ENCODE data around the gene LOXL1.
A peak's percentile ranks its signal among the peaks of the same experiment; 100 is the strongest.

LOXL1 gene

DNA sequence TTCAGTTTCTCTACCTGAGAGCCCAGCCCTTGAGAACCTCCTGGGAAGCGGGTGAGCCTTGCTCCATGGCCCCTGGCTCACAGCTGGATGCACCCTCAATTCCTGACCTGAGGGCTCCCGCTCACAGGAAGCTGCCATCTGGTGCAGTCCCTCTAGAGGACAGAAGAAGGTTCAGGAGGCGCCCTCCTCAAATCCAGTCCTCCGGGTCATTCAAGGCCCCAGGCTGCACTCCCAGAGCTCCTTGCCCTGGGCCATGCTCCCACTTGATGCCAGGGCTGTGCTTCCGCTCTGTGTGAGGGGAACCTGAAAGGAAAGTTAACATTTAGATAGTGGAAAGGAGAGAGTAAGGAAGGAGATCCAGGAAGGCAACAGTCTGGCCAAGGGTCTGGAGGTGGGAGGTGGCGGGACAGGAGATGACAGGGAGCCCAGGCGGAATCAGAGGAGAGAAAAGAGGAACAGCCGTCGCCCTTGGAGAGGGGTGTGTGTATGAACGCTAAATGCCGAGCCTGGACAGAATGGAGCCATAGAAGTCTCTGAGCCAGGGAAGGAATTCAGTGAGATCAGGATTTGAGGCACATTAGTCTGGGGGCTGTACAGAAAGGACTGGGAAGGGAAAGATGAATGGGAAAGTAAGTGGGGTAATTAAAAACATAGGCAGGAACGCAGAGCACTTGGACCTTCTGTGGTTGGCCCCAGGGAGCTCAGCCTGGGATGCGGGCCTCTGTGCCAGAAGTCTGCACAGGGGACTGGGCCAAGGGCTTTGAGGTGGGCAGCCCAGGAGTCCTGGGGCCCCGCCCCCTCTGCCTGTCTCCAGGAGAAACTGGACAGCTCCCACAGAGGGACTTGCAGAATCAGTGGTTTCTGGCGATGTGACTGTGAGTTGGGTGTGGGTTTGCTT lies 26.8 kb upstream of the LOXL1 start:
- DNase-seq (ENCODE audit: low spot score), result no peak

DNA sequence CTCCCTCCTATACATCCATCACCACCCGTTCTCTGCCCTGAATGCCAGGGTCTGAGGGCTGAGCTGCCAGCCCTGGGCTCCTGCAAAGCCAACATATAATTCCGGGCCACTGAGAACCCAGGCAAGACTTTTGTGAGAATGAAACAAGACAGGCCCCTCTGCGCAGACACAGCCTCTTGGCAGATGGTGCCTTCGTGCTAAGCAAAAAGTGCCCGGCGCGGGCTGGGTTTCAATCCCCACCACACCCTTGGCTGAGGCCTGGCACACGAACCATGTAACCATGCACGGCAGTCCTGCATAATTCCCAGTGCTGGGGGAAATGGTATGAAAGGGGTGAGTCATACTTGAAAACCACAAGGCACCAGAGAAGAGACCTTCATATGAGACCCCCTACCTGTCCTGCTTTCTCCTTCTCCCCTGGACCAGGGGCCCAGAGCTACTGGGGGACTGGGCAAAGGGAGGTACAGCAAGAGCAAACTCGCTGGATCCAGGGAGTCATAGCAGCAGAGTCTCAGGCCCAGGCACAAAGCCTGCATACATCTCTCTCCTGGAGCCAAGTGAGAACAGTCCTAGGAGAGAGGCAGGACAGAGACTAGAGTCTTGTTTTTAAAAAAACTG lies 26.1 kb upstream of the LOXL1 start:
- DNase-seq (ENCODE audit: low spot score), result no peak

DNA sequence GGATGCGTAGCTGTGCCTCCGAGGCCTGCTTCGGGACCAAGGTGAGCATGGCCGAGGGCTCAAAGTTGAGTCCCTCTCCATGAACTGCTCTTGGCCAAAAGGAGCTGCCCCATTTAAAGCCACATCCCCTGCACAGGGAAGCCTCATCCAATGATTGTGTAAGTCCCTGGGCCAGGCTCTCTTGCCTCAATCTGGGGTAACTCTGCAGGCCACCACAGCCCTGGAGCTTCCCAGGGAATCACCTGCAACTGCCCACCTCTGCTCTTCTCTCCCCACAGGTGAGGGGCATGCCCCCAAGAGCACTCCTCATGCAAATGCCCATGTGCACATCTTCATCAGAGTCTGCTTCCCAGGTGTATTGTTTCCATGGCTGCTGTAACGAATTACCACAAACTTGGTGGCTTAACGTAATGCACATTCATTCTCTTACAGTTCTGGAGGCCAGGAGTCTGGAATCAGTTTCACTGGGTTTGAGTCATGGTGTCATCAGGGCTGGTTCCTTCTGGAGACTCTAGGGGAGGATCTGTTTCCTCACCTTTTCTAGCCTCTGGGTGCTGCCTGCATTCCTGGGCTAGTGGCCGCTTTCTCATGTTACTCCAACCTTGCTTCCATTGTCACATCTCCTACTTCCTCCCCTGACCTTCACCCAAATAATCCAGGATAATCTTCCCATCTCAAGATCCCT lies 25.0 kb upstream of the LOXL1 start:
- DNase-seq (ENCODE audit: low spot score), result no peak

DNA sequence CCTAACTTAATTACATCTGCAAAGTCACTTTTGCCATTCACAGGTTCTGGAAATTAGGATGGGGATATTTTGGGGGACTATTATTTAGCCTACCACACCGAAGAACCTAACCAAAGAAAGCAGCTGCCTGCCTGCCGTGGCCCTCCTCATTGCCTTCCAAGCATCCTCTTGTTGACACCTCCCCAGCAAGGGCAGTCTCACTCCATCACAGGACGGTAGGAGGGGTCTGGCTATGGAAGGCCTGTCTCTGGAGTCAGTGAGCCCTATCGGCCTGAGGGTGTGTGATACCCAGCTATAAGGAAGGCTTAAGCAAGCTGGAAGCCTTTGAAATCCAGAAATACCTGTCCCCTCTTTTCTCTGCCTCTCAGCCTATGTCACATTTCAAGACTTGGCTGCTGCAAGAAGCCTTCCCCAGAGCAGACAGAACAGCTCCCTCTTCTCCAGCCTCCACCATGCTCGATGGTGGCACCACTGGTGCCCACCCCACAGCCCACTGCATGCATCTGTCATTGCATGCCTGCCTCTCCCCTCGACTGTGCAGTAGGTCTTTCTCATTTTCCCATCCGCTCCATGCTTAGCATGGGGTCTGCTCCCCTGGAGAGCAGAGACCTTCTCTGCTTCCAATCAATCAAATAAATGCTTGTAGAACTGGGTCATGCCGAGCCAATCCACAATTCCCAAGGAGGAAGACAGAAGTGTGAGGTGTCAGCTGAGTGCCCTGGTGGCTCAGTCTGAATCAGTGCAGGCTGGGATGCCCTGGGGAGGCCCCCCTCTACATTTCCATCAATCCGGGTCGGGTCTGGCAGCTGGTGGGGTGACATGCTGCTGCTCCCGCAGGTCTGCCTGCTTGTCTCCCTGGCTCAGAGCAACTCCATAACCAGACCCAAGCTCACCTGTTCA lies 23.9 kb upstream of the LOXL1 start:
- DNase-seq (ENCODE audit: low spot score), result no peak

DNA sequence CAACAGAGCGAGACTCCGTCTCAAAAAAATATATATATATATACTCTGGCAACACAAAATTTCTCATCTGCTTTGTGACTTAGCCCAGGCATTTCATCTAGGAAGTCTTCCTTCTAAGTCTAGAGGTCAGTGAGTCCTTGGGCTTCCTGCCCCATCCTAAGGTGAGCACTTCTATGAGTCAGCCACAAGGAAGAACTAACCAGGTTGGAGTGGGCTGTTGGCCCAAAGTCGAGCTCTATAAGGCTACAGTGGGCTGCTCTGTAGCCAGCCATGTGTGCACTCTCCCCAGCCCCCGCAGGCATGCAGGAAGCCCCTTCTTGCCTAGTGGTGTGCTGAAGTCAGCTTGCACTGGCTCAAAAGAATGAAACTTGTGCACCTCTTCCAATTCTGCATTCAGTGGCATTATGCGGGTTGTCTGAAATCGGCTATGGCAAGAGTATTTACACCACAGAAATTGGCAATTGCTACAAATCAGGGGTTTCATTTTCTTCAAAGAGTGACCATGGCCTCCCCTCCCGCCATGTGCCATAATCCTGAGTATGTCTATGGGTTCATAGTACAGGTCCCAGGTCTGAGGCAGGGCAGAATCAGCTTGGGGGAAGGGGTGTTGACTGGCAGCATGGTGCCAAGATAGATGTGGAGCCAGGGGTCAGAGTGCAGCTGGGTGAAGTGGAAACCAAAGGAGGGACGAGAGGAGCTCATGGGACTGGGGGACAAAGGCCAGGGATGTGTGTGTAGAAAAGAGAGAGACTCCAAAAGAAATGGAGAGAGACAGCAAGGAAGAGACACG lies 22.0 kb upstream of the LOXL1 start:
- DNase-seq (ENCODE audit: low spot score), result no peak

DNA sequence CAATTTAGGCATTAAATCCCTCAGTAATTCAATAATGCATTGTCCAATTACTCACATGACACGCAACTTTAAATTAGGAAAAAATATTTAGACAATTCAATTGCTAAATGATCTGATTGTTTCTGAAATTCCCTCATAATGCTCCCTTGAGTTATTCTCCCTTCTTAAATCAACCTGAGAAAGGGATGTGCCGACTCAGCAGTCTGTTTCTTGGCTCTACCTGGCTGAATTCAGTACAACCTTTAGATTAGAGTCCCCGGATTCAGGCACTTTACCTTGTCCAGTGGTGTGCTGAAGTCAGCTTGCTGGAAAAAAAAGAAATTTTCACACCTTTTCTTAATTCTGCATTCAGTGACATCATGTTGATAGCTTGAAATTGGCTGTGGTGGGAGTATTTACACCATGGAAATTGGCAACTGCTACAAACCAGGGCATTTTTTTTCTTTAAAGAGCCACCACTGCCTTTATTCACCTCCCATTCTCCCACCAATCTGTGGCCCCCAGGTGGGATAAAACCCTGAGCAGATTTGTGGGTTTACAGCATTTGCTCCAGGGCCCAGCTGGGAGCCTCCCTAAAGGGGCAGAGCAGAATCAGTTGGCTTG lies 20.9 kb upstream of the LOXL1 start:
- DNase-seq (ENCODE audit: low spot score), result no peak

DNA sequence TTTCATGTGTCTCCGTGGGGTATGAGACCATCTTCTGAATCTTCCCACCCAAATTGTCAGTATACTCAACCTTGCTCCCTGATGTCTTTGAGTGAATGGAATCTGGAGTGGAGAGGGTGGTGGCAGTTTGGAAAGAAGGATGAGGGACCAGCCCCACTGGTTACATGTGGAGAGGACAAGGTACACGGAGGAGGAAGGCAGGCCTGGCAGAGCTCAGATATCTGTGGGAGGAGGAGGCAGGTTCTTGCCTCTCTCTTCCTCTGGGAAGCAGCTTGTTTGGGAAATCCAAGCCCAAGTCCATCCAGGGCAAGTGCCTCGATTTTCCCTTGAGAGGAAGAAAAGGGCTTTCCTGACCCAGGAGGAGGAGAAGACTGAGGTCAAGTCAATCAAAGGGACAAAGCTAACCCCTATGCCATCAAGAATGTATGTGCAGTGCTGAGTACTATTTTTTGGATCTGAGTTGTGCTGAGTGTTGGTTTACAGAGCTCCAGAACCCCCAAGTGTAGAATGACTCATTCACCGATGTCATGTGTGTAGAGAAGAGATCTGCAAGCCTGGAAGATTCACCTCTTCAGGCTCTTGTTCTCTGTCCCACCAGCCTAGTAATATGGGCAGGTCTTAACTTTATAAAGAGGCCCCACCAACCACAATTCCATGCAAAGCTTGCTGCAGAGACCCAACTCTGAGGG lies 19.8 kb upstream of the LOXL1 start:
- DNase-seq (ENCODE audit: low spot score), result no peak

DNA sequence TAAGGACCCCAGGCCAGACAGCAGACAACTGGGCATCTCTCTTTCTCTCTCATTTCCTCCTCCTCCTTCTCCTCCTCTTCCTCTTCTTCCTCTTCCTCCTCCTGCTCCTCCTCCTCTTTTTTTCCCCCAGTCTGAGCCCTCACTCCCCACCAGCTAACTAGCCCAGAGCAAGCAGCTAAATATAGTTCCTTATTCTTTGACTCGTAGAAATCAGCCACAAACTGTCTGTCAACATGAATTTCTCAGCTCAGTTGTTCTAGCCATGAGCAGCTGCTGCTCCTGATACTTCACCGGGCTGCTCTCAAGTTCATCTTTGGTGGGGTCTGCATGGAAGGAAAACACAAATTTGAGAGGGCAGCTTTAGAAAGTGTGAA lies 19.2 kb upstream of the LOXL1 start:
- DNase-seq (ENCODE audit: low spot score), result no peak

DNA sequence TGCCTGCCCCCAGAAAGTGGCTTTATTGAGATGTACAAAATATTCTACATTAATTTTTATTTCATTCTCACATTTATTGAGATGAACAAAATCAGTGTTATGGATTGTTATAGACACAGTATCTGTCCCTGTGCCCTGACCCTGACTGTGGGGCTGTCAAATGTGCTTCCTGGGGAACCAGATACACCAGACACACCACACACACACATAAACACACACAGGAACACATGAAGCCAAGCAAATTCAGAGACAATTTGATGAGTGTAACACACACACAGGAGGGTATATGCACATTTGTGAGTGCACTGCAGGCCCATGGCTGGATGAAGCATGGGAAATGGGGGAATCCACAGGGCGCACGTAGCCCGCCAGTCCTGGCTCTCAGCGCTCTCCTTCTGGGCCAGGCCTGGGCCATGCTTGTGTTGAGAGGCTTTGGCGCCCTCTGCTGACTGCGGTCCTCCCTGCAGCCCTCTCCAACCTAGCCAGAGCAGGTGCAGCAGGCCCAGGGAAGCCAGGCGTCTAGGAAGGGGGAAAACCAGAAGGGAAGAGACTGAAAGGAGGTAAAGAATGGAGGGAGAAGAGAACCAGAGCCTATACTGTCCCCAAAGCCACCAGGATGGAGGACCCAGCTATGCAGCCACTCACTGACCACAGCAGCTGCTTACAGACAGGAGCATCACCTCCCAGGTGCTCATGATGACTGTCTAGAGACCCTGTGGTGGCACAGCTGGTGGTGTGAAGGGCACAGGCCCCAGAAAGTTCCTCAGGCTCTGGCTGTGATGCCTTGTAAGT lies 18.0 kb upstream of the LOXL1 start:
- DNase-seq (ENCODE audit: low spot score), result peak; percentile 80

DNA sequence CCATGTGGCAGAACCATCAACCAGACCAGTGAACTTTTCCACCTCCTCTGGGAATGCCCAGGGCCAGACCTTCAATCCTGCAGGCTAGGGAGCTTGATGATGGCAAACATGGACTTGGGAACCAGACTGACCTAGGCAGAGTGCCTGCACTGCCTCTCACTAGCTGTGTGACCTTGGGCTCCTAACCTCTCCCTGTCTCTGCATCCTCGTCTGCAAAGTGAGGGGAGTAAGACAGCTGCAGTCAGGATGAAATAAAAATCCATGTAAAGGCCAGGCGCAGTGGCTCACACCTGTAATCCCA lies 17.5 kb upstream of the LOXL1 start:
- DNase-seq (ENCODE audit: low spot score), result no peak

DNA sequence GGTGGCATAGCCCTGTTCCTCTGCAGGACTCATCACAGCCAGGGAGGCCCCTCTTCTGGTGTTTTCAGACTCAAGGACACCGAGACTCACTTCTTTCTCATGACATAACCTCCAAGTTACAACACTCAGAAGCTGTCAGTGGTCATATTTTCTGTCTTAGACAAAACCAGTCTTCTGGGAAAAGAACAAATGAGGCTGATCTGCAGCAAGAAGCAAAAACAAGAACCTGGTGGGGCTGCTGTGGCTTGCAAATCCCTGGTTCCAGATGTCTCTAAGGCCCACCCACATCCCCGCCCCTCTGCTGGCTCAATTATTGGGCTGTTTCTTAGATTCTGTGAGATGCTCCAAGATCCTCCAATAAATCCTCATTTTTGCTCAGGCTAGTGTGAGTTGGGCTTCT lies 16.6 kb upstream of the LOXL1 start:
- DNase-seq (ENCODE audit: low spot score), result no peak

DNA sequence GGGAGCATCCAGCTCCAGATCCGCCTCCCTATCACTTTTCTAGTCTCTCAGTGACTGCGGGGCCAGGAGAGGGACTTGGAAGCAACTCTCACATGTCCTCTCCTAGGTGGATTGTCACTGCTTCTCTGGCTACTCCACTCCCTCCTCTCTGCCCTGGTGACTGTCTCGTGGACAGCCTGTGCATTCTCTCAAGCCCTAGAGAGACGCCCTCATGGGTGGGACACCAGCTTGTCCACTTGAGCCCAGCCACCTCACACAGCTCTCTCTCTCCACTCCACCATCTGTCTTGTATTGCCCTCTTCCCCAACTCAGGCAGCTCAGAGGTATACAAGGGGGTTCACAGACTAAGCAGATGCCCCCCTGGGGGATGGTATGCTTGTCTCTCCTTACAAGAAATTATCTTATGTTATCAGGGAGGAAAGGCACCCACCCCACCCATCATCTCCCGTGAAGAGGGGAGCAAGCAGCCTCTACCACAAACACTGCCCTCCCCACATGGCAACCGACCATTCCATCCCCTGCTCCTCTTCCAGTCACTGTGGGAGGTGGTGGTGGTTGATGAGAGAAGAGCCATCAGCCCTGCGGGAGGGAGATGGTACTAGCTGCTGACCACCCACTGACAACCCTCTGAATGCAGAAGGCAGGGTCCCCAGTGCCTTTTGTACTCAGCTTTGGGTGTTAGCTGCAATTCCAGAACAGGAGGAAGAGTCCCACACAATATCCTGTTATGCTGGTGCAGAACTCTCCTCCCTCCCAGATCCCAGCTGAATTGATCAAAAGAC lies 15.5 kb upstream of the LOXL1 start:
- DNase-seq (ENCODE audit: low spot score), result no peak

DNA sequence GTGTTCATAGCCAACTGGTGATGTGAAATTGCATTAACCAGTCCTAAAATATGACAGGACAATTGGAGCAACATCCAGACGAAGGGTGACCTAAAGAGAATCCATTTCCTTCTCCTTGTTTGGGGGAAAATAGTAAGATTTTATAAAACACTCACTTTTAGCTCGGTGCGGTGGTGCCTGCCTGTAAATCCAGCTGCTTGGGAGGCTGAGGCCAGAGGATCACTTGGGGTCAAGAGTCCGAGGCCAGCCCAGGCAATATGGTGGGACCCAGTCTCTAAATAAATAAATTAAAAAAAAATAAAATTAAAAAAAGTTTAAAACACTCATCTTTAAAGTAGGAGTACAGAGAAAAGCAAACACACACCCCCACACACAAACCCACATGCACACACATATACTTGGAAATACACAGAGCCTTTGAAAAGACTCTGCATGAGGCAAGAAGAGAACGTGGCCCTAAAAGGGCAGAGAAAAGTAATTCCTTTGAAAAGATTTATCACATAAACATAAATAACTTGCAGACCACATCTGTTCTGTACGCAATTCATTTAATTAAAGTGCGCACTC lies 14.1 kb upstream of the LOXL1 start:
- DNase-seq (ENCODE audit: low spot score), result no peak

DNA sequence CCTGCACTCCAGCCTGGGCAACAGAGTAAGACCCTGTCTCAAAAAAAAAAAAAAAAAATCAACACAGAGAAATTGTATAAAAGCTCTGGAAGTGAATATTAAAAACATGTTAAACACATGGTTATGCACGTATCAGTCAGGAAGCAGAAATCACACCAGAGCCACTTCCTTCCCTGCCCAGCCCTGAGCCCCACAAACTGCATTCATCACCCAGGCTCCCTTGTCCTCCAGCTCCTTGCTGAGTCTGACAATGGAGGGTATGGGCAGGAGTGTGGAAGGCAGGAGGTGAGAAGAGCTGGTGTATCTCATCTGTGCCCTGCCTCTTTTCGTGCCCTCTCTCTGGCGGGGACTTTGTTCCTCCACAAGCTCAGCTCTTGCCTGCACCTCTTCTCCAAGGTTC lies 12.1 kb upstream of the LOXL1 start:
- DNase-seq (ENCODE audit: low spot score), result peak; percentile 26

DNA sequence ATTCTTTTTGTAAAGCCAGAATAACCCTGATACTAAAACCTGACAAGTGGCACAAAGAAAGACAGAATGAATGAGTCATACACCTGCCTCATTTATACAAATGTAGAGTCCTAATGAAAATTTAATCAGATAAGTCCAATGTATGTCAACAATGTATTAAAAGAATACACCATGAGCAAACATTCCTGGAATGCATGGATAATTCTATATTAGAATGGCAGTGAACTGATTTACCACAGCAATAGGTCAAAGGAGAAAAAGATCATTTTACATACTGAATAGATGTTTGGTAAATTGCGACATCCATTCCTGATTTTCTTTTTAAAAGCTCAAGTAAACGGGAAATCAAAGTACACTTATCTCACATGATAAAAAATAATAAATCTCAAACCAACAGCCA lies 11.2 kb upstream of the LOXL1 start:
- no peak for DNase-seq (ENCODE audit: low spot score)

DNA sequence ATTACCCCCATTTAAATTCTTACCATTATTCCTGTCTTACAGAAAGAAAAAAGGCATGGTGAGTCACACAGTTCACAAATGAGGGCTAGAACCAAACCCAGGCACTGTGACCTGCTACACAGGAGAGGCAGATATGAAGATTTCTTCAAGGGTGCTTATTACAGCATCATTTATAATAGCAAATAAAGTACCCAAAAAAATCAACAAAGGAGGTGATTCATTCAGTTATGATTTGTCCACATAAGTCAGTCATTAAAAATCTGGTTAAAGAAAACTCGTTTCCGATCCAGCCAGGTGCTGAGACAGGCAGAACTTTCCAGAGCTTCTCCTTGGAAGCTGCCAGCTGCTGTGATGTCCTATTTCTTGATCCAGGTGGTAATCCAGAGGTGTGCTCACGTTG lies 7.5 kb upstream of the LOXL1 start:
- no peak for DNase-seq (ENCODE audit: low spot score)

DNA sequence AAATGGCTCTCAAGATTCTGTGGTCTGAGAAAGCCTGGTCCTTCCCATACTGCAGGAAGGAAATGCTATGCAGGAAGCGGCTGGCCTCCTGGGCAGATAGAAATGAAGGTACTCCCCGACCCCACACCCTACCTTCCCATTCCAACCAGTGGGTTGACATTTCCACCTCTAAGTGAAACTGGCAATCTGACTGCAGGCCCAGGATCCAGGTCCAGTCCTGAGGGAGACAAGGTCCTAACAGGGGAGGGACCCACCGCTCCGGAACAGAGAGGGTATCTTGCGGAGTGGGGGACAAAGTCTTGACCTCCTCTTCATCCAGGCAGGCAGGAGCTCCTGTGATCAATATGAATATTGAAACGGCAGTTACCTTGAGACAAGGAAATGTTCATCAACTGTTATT lies 6.6 kb upstream of the LOXL1 start:
- no peak for DNase-seq (ENCODE audit: low spot score)

DNA sequence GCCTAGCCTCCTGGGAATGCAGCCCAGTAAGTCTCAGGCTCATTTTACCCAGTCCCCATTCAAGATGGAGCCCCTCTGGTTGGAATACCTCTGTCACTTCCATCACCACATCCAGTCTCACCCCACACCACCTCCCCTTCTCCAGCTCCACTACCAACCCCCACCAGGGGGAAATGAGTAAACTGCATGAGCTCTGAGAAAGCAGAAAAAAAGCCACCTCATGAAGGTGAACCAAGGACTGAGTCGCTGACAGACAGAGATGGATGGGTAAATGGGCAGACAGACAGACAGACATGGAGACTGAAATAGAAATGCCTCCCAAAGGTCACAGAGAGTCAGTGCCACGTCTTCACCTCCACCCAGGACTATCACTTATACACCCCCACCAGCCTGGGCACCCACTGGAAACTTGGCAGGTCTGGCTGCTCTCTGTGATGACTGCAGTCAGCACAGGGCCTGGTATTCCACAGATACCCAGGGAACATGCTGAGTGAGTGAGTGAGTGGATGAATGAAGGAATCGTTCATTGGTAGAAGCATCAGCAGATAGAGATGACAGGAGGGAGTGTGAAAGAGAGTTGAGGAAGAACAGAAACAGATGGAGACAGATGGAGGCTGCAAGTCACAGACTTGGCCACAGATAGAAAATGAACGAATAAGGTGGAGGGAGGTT lies 4.9 kb upstream of the LOXL1 start:
- no peak for DNase-seq (ENCODE audit: low spot score)
